AG09309 (cell line): ENCODE data around the gene ACOT4.
A peak's percentile ranks its signal among the peaks of the same experiment; 100 is the strongest.

Source experiments
- DNase-seq: peaks from one replicate; pipeline ENCODE4 v3.0.0-alpha.2; 2010; ENCODE audit warnings: low read depth
- H3K4me3 ChIP-seq: 2 replicates; pipeline ENCODE4 v1.5.1; 2011; ENCODE audit warnings: mild to moderate bottlenecking, low read depth, low read length, moderate library complexity; ENCODE audit not compliant: control insufficient read depth
- CTCF ChIP-seq: IDR thresholded peaks from 2 replicates; pipeline ENCODE4 v1.5.1; 2011; ENCODE audit warnings: mild to moderate bottlenecking, low read depth, low read length, inconsistent platforms; ENCODE audit not compliant: insufficient read depth, control insufficient read depth; ENCODE audit errors: missing control alignments

The ACOT4 gene

GRCh38 chr14:73607241-73607640 is 15.6 kb downstream of the ACOT4 start:
- DNase-seq: no peak
- TF ChIP-seq CTCF: no peak
- no peak overlapping the region for H3K4me3 ChIP-seq

- no peak for TF ChIP-seq CTCF
- DNase-seq: no peak
- no peak overlapping the region for H3K4me3 ChIP-seq
Observed at GRCh38 chr14:73610687-73611086, 19.0 kb downstream of the ACOT4 start.

GRCh38 chr14:73612339-73613045 is 20.8 kb downstream of the ACOT4 start, which contains the start of gene ACOT6:
TSS of gene ACOT6 (plus strand) at chr14:73612517. CDS start at chr14:73612572, 55 bp downstream.
- DNase-seq: peak; percentile 17
- no peak for TF ChIP-seq CTCF
- H3K4me3 ChIP-seq: peak within 1 kb of the TSS; percentile 59

GRCh38 chr14:73613046-73613383 is 21.3 kb downstream of the ACOT4 start:
- no peak for DNase-seq
- no peak for TF ChIP-seq CTCF
- peak overlapping the region; percentile 59 for H3K4me3 ChIP-seq

- no peak for DNase-seq
- H3K4me3 ChIP-seq: no peak overlapping the region
- no peak for TF ChIP-seq CTCF
Observed at GRCh38 chr14:73613419-73613963, 21.8 kb downstream of the ACOT4 start.

- no peak for TF ChIP-seq CTCF
- no peak overlapping the region for H3K4me3 ChIP-seq
- no peak for DNase-seq
Observed at GRCh38 chr14:73616831-73617230, 25.2 kb downstream of the ACOT4 start.

GRCh38 chr14:73619524-73619923 is 27.9 kb downstream of the ACOT4 start:
- no peak for DNase-seq
- no peak overlapping the region for H3K4me3 ChIP-seq
- no peak for TF ChIP-seq CTCF
